Activated effector memory CD4-positive, alpha-beta T cell treated with Interleukin-2 at 50 U/mL for 16 hours (primary cell): ENCODE measurements around the gene CD7.

Source experiments
- DNase-seq: peaks from one replicate; pipeline ENCODE4 v3.0.0-alpha.2; 2020

The CD7 gene

DNA sequence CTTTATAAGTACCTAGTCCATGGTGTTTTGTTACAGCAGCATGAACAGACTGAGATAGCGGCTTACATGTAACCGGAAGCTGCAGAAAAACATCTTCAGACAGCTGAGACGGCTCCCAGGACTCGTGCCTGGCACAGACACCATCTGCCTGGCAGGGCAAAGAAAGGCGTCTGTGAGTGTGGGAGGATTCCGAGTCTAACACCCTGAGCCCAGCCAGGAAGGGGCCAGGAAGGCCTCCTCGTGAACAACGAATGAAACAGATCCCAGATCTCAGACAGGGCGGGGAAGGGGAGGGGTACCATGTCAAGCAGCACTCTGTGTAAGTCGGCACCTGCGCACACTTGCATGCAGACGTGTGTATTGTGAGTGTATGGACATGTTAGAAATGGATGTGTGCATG is 39.6 kb downstream of the CD7 start:
- no peak for DNase-seq

DNA sequence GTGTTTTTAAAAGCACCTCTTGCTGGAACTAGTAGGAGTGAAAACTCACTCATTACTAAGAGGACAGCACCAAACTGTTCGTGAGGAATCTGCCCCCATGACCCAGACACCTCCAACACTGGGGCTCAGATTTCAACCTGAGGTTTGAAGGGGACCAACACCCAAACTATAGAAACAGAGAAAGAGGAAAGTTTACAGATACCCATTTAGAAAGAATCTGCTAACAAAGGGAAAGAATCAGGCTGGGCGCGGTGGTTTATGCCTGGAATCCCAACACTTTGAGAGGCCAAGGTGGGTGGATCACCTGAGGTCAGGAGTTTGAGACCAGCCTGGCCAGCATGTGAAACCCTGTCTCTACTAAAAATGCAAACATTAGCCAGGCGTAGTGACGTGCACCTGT is 40.5 kb downstream of the CD7 start:
- no peak for DNase-seq

DNA sequence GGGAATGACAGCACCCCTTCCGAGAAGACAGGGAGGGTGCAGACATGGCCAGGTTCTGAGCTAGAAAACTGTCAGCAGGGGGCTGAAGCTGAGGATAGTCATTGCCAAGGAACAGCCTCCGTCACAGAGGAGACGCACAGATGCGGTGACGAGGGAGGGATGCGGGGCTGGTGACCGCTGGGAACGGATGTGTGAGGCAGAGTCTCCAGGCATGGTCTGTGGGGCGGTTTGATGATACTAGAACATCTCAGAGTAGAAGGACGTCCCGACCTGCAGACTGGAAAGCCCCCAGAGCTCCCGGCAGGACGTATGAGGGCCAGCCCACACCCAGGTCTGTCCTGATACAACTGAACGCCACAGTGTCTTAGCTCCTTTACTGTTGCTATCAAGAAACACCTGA is 42.1 kb downstream of the CD7 start:
- no peak for DNase-seq

DNA sequence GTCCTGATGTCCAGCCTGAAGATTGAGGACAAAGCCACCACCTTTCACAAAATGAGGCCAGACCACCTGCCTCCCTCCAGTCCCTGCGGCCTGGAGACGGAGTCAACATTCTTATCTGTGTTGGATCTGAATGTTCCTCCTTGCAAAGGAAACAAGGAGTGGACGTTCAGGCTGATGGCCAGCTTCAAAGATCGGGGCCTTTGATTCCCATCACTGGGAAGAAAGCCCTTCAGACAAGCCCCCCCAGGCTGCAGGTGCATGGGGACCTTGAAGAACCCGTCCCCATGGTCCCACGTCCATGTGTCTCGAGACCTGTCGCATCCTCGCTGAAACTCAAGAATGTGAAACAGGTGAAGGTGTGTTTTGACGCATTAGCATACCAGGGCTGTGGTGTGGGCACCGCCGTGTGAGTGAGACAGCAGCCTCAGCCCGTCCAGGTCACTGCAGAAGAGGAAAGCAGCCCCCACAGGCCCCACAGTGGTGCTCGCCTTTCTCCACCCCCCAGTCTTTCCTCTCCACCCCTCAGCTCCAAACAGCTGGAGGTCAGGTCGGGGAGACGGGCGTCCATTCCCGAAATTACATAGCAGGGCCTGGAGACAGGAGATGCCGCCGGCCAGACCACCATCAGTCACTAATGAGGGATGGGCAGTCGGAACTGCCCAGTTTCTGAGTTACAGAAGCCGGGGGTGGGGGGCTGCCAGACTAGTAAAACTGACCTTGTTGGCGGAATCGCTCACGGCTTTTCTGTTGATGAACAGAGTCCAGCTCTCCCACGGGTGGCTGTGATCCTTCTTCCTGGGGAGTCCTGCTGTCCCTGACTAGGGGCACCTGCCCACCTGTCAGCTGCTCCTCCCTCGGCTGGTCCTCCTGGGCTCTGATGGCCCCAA is 43.0 kb downstream of the CD7 start:
- DNase-seq = no peak

DNA sequence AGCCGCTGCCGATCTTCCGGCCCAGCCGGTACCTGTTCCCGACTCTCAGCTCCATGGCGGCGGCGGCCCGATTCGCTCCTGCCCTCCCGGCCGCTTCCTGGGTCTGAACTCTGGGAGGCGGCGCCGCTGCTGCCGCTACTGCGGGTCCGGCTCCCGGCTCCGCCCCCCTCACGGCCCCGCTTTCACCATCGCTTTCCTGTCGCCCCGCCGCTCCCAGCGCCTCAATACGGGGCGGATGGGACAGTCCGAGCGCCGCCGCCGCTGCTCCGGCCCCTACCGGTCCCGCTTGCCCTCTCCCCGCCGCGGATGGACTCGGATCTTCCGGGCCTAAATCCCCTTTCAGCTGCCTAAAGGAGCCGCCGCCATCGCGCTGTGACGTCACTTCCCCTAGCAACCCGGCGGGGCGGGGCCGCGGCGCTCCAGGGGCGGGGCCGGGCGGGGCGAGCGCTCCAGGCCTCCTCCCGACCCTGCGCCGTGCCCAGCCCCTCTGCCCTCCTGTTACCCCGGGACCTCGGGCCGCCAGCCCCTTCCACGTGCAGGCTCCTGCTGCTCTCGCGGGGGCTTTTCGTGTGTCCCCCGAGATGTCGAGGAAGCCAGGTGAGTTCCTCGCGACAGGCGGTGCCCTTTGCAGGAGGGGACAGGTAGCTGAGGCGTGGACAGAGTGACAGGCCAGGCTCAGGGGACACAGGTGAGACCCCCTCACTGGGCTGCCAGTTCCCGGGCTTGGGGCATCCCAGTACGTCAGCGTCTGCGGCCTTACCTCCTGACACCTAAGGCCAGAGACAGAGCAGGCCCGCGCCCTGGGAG is 43.9 kb downstream of the CD7 start, which contains the start of gene CSNK1D:
CSNK1D (minus strand) TSS at position 374 of the 807 bp plus-strand sequence; CDS start at position 55, 319 bp downstream.
- peak; percentile 87 for DNase-seq

DNA sequence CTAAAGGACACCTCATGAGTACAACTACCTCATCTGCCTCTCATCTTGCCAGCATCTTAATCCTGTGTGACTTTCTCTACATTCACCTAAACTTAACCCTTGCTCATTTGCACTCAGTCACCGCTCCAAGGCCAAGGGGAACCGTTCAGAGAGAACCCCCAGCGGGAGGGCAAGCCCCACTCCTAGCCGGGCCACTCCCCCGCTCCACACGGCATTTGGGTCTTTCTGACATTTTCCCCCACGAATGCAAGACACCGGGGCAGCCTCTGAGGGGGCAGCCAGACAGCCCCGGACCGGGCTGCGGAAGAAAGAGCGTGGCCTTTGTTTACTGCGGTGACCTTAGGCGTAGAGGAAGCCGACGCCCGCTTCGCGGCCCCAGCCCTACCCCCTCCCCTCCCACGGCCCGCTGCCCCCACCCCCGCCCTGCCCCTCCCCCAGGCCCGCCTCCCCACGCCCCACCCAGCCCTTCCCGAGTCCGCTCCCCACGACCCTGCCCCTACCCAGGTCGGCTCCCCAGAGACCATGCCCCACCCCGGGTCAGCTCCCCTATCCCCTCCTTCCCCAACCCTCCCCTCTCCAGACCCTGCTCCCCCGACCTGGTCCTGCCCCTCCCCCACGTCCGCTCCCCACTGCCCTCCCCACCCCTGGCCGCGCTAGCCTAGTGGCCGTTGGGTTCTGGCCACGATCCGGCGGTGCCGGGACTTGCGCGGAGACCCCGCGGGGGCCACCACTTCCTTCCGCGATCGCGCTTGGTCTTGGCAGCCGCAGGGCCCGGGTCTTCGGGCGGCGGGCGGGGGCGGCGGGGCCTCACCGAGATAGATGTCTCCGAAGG is 44.7 kb downstream of the CD7 start:
- peak; percentile 14 for DNase-seq

DNA sequence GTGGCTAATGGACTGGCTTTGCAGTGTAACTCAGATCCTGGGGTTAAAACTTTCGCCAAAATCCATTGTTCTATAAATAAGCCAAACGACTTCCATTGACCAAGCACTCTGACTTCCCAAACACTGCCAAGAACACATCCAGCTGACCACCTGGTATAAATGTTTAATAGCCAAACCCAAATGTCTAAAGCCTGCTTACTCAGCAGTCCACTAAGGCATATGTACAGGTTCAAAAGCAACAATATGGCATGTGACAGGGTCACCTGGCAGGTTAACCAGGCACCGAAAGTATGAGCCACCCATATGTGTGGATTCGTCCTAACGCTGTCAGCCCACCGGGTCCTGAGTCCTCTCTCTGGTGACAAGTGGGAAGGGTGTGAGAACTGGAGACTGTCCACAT is 46.0 kb downstream of the CD7 start:
- DNase-seq = no peak

DNA sequence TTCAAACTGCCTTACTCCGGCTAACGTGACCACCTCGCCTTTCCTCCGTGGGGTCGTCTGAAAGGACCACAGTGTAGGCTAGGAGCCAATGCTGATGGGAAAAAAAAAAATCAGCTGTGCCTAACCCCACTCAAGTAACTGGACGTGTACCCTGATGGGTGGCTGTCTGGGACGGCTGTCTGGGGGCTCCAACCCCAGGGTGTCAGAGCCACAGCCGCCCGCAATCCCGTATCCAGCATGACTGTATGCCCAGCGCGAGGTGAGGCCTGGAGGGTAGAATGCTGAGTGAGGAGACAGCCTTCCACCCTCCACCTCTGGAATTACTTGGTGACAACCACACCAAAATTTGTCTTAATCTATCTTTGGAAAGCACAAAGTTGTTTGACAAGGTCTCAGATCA is 46.8 kb downstream of the CD7 start:
- no peak for DNase-seq

DNA sequence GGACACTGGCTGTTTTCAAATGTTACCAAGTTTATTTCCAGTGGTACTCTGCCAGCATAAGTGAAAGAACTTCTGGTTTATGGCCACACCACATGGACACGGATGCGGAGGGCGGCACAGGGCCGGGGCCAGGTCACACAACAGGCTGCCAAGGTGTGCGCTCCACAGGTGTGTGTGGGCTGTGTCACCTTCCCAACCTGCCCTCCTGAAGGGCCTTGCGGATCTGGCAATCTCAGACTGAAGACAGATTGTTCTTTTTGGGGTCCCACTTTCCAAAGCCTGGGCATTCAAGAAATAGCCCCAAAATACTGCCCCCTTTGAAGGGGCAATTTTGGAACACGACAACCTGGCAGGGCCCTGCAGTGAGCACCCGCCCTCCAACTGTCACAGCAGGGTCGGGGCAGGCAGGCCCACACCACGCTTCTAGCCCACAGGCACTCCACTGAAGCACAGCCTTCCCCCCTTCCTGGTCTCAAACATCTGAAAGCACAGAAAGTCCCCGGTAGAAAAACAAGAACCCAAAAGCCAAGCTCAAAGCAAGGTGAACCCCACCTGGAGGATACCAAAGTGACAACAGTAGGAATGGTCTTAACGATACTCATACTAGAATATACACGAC is 47.4 kb downstream of the CD7 start:
- DNase-seq = no peak

DNA sequence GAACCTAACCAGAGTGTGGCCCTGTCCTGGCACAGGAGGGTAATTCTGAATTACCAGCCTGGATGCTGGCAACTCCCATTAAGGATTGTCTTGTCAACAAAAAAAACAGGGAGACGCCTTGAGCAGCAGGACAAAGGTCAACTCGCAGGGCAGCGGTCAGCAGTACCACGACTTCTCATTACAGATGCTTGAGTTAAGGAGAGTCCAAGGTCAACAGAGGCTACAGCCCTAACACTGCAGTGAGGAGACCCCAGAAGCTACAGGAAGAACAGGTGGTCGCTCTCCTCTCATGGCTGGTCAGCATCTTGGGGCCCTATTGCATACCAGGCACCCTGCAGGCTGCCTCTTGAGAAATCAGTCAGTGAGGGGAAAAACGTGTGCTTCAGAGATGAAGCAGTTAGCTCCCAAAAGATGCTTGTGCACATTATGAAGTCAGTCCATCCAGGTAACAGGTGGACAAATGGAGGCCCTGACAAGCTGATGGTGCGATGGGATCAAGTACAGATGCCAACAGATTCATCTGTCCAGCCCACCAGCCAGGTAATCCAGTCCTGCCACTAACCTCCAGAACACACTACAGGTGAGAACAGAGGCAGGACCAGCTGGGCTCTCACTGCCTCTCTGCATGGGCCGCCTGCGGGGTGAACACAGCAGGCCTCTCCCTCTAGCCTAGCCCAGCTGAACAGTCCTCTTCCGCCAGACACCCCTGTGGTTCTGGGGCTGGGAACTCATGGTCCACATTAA is 48.1 kb downstream of the CD7 start:
- DNase-seq = no peak

DNA sequence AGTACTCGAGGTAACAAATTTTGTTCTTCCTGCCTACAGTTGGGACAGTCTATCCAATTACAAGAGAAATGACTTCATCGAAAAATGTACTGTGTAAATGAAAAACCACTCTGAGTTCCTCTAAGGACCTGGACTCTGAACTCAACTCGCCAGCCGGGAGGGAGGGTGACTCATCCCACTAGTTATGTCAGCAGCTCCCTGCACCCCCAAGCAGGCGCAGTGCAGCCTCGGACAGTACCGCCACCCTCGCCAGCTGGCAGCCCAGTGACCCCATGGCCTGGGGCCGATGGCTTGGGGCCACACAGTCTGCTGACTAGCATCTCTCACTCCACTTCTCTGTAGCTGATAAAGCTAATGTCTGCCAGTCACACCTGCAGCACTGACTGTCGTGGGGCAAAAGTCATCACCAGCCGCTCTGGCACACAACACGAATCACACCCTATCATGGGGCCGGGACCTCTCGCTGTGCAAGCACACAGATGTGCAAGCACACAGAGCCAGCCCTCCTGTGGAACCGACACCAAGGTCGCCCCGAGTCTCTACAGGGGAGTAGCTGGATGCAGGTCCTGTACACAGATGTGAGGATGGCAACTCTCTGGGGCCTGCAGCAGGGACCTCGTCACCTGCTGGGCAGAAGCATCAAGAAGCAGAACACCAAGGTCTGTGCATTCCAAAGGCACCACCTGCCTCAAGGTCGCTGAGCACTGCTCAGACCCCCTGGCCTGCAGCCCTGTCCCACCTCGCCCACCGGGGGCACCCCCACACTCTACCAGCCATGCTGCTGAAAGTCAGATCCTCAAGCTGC is 49.6 kb downstream of the CD7 start:
- DNase-seq = peak; percentile 12

DNA sequence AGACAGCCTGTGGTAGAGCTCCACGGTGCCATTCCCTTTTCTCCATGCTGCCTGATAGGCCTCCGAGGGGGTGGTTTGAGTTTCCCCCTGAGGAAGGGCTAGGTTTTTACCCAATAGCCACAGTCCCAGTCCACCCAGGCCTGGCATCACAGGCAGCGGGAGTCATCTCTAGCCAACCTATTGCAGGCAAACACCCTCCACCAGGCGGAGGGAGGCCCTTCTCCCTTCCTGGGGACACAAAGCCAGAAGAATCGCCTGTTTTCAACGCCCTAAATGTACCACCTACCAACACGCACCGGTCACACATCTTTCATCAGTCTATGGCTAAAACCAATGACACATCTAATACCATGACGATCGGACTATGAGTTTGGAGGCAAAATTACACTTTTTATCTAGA is 51.3 kb downstream of the CD7 start:
- no peak for DNase-seq
